ENCODE data around the gene ADK.

ADK gene

DNA sequence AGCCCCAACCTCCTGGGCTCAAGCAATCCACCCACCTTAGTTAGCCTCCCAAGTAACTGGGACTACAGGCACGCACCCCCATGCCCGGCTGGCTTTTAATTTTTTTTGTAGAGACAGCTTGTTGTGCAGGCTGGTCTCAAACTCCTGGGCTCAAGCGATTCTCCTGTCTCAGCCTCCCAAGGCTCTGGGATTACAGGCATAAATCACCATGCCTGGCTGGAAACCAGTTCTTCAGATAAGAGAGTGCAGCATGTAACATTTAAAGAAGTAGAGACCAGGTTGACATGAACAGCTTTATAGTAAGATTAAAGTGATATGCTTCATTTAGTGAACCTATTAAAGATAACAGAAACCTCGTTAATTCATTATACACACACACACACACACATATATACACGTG, 507.5 kb downstream of the ADK start:
- no peak for TF ChIP-seq TAF1 (IDR thresholded peaks at IDR 0.05; ENCODE audit: borderline replicate concordance, insufficient read depth, low read length)
- TF ChIP-seq SIN3A (IDR thresholded peaks at IDR 0.05; ENCODE audit: borderline replicate concordance, insufficient read depth, low read length): no peak
- TF ChIP-seq, protein P1, sequence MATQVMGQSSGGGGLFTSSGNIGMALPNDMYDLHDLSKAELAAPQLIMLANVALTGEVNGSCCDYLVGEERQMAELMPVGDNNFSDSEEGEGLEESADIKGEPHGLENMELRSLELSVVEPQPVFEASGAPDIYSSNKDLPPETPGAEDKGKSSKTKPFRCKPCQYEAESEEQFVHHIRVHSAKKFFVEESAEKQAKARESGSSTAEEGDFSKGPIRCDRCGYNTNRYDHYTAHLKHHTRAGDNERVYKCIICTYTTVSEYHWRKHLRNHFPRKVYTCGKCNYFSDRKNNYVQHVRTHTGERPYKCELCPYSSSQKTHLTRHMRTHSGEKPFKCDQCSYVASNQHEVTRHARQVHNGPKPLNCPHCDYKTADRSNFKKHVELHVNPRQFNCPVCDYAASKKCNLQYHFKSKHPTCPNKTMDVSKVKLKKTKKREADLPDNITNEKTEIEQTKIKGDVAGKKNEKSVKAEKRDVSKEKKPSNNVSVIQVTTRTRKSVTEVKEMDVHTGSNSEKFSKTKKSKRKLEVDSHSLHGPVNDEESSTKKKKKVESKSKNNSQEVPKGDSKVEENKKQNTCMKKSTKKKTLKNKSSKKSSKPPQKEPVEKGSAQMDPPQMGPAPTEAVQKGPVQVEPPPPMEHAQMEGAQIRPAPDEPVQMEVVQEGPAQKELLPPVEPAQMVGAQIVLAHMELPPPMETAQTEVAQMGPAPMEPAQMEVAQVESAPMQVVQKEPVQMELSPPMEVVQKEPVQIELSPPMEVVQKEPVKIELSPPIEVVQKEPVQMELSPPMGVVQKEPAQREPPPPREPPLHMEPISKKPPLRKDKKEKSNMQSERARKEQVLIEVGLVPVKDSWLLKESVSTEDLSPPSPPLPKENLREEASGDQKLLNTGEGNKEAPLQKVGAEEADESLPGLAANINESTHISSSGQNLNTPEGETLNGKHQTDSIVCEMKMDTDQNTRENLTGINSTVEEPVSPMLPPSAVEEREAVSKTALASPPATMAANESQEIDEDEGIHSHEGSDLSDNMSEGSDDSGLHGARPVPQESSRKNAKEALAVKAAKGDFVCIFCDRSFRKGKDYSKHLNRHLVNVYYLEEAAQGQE (IDR thresholded peaks at IDR 0.05; ENCODE audit: insufficient read depth in 1 of 2, low read depth in 2 of 2, low read length in 2 of 2): no peak
- TF ChIP-seq POLR2AphosphoS5 (IDR thresholded peaks at IDR 0.05; ENCODE audit: low read depth, low read length): no peak
- TF ChIP-seq FOXP2 (optimal IDR thresholded peaks at IDR 0.05; ENCODE audit: borderline replicate concordance, extremely low read depth, extremely low read length, insufficient read depth): no peak

DNA sequence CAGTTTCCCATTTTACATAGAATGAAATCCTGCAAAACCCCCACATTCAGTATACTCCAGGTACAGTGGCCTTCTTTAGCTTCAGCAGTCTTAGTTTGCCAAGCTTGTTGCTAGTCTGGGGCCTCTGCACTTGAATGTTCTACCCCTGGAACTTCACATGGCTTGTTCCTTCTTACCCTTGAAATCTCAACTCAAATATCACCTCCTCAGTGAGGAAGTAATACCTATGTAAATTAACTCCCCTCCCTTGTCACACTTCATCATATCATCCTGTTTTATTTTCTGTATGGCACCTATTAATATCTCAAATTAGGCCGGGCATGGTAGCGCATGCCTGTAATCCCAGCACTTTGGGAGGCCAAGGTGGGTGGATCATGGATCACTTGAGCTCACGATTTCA, 511.6 kb downstream of the ADK start:
- TF ChIP-seq TAF1 (IDR thresholded peaks at IDR 0.05; ENCODE audit: borderline replicate concordance, insufficient read depth, low read length): no peak
- no peak for TF ChIP-seq POLR2AphosphoS5 (IDR thresholded peaks at IDR 0.05; ENCODE audit: low read depth, low read length)
- no peak for TF ChIP-seq SIN3A (IDR thresholded peaks at IDR 0.05; ENCODE audit: borderline replicate concordance, insufficient read depth, low read length)
- TF ChIP-seq, protein P1 (IDR thresholded peaks at IDR 0.05; ENCODE audit: insufficient read depth in 1 of 2, low read depth in 2 of 2, low read length in 2 of 2): no peak
- TF ChIP-seq FOXP2 (optimal IDR thresholded peaks at IDR 0.05; ENCODE audit: borderline replicate concordance, extremely low read depth, extremely low read length, insufficient read depth): no peak

DNA sequence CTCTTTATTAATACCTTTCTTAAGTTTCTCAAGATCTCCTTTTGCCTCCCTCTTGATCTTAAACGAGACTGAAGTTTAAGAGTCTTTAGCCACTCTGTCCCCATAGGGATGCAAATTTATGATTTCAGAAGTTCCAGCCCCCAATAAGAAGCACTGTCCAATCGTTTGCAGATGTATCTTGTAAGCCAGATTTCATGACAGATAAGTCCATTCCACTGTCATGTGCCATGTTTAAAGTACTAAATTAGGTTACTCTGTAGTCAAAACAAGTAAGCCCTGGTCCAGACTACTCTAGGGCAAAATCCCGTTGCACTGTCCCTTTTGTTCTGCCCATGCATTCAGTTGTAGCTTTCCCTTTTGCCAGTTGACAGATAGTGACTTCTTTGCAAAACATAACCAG, 518.2 kb downstream of the ADK start:
- no peak for TF ChIP-seq SIN3A (IDR thresholded peaks at IDR 0.05; ENCODE audit: borderline replicate concordance, insufficient read depth, low read length)
- TF ChIP-seq TAF1 (IDR thresholded peaks at IDR 0.05; ENCODE audit: borderline replicate concordance, insufficient read depth, low read length): no peak
- TF ChIP-seq, protein P1 (IDR thresholded peaks at IDR 0.05; ENCODE audit: insufficient read depth in 1 of 2, low read depth in 2 of 2, low read length in 2 of 2): no peak
- no peak for TF ChIP-seq FOXP2 (optimal IDR thresholded peaks at IDR 0.05; ENCODE audit: borderline replicate concordance, extremely low read depth, extremely low read length, insufficient read depth)
- no peak for TF ChIP-seq POLR2AphosphoS5 (IDR thresholded peaks at IDR 0.05; ENCODE audit: low read depth, low read length)

DNA sequence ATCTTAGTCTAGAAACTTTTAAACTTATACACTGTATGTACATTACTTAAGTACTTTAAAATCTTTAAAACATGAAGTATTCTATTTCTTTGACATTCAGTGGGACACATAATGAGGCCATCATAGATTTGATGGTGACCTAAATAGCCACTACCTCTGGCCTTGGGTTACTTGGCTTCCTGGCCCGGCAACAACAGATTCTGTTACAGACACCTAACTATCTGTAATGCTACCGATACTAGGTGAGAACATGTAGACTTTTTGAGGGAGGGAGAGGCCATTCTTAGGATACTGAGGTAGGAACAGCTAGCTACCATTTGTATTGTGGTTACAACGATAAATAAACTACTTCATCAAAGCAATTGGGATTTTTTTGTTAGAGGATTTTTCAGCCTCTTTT, 520.7 kb downstream of the ADK start:
- TF ChIP-seq FOXP2 (optimal IDR thresholded peaks at IDR 0.05; ENCODE audit: borderline replicate concordance, extremely low read depth, extremely low read length, insufficient read depth) (no peak), SIN3A (IDR thresholded peaks at IDR 0.05; ENCODE audit: borderline replicate concordance, insufficient read depth, low read length) (no peak), TAF1 (IDR thresholded peaks at IDR 0.05; ENCODE audit: borderline replicate concordance, insufficient read depth, low read length) (no peak), POLR2AphosphoS5 (IDR thresholded peaks at IDR 0.05; ENCODE audit: low read depth, low read length) (no peak)
- TF ChIP-seq, protein P1 (IDR thresholded peaks at IDR 0.05; ENCODE audit: insufficient read depth in 1 of 2, low read depth in 2 of 2, low read length in 2 of 2): no peak
